ENCODE measurements around the gene SRC.

Gene SRC

GRCh38 chr20:37364927-37365272 lies 19.0 kb downstream of the SRC start:
- peak; percentile 49 for DNase-seq

GRCh38 chr20:37365760-37366638 lies 20.1 kb downstream of the SRC start:
- no peak for DNase-seq

- no peak for DNase-seq
Measured at GRCh38 chr20:37366743-37367142, 20.8 kb downstream of the SRC start.

- DNase-seq = peak; percentile 14
Measured at GRCh38 chr20:37369846-37370245, 23.9 kb downstream of the SRC start.

- peak; percentile 39 for DNase-seq
Measured at GRCh38 chr20:37371845-37372244, 25.9 kb downstream of the SRC start.

- DNase-seq = no peak
Measured at GRCh38 chr20:37372441-37372840, 26.5 kb downstream of the SRC start.

GRCh38 chr20:37373020-37373598 lies 27.2 kb downstream of the SRC start:
- no peak for DNase-seq

GRCh38 chr20:37375227-37375626 lies 29.3 kb downstream of the SRC start:
- DNase-seq = no peak

GRCh38 chr20:37376324-37376723 lies 30.4 kb downstream of the SRC start:
- DNase-seq = no peak

- DNase-seq = peak; percentile 37
Measured at GRCh38 chr20:37376791-37377190, 30.9 kb downstream of the SRC start.

GRCh38 chr20:37377346-37378081 lies 31.6 kb downstream of the SRC start:
- DNase-seq = peak; percentile 45

GRCh38 chr20:37378420-37378784 lies 32.5 kb downstream of the SRC start:
- DNase-seq = no peak

GRCh38 chr20:37378785-37379598 lies 33.1 kb downstream of the SRC start:
- DNase-seq = peak; percentile 65

- peak; percentile 29 for DNase-seq
Measured at GRCh38 chr20:37379967-37380828, 34.3 kb downstream of the SRC start.

- peak; percentile 31 for DNase-seq
Measured at GRCh38 chr20:37380864-37381579, 35.1 kb downstream of the SRC start.

- peak; percentile 24 for DNase-seq
Measured at GRCh38 chr20:37381621-37382471, 35.9 kb downstream of the SRC start.

- DNase-seq = peak; percentile 45
Measured at GRCh38 chr20:37382482-37383120, 36.7 kb downstream of the SRC start.

- DNase-seq = peak; percentile 56
Measured at GRCh38 chr20:37383229-37383989, 37.5 kb downstream of the SRC start.

- peak; percentile 69 for DNase-seq
Measured at GRCh38 chr20:37384683-37385174, 38.8 kb downstream of the SRC start.

All from islet precursor cell (in vitro differentiated cells).